Peyer's patch (tissue), 4 donors: ENCODE measurements around the gene PTAFR. TPM values are rescaled to one million over a fixed set of nuclear protein-coding genes. Genes with fewer than 3 reads are reported as not detected.
"Not testable (repeated sequence)": the region's sequence is repeated elsewhere in the genome, so short reads cannot be mapped to it uniquely, and the experiment has no call there.

Experiments used
- DNase-seq, 3 donors: peaks; one replicate each; pipeline ENCODE4 v3.0.0-alpha.2; 2017 to 2019
- H3K27ac ChIP-seq, 4 donors: fragments of 200-600 bp; sonication (generic); one replicate each; pipeline ENCODE4 v1.5.1; 2016 to 2019
- H3K27me3 ChIP-seq, 2 donors: fragments of 200-600 bp; sonication (generic); one replicate each; pipeline ENCODE4 v1.5.1; 2019
- H3K36me3 ChIP-seq, 3 donors: fragments of 200-600 bp; sonication (generic); one replicate each; pipeline ENCODE4 v1.5.1; 2016 to 2019
- H3K4me1 ChIP-seq, 4 donors: fragments of 200-600 bp; sonication (generic); one replicate each; pipeline ENCODE4 v1.5.1; 2016 to 2019
- H3K4me3 ChIP-seq, 4 donors: fragments of 200-600 bp; sonication (generic); 1 replicate in 3 of 4; 2 replicates in 1 of 4; pipeline ENCODE4 v1.5.1; 2016 to 2019; ENCODE audit warnings: mild to moderate bottlenecking in 1 of 4
- H3K9me3 ChIP-seq, 4 donors: fragments of 200-600 bp; sonication (generic); one replicate each; pipeline ENCODE4 v1.5.1; 2016 to 2019; ENCODE audit warnings: mild to moderate bottlenecking in 1 of 4
- POLR2A ChIP-seq, 2 donors: fragments of 450-650 bp; IDR thresholded peaks; one replicate each; pipeline ENCODE4 v1.5.1; 2017; ENCODE audit warnings: antibody characterized with exemption in 2 of 2, mild to moderate bottlenecking in 2 of 2, moderate library complexity in 2 of 2
- total RNA-seq, 4 donors: library from RNA; depleted of rRNA; stranded (reverse); fragments of >200 nt; gene quantifications; one replicate each; pipeline ENCODE4 v1.1.0, GENCODE V29; 2016
- TF ChIP-seq, protein P1 (sequence below), 6 experiments: fragments of 450-650 bp in 4 of 6; fragments of 200-600 bp in 2 of 6; sonication (generic) in 1 of 6; IDR thresholded peaks; one replicate each; pipeline ENCODE4 v1.5.1; 2017 to 2019; ENCODE audit warnings: antibody characterized with exemption in 6 of 6, mild to moderate bottlenecking in 3 of 6, moderate library complexity in 1 of 6

The PTAFR gene
- total RNA-seq, 4 donors from 2014 or later: 0.53 to 1.8 (median 1.7) TPM

DNA sequence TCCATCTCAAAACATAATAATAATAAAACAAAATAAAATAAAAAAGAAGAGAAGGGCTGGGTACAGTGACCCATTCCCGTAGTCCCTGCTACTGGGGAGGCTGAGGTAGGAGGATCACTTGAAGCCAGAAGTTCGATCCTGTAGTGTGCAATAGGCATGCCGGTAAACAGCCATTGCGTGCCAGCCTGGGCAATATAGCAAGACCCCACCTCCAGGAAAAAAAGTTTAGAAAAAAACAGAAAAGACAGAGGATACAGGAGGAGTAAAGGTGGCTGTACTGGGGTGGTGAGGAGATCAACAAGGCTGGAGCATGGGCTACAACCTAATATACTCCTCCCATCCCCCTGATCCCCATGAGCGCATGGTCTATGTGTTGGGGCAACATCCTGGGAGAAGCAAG lies 30.8 kb downstream of the PTAFR start:
- no peaks in the 10 kb centered on the region for H3K36me3 ChIP-seq
- no peak for DNase-seq
- TF ChIP-seq, protein P1, sequence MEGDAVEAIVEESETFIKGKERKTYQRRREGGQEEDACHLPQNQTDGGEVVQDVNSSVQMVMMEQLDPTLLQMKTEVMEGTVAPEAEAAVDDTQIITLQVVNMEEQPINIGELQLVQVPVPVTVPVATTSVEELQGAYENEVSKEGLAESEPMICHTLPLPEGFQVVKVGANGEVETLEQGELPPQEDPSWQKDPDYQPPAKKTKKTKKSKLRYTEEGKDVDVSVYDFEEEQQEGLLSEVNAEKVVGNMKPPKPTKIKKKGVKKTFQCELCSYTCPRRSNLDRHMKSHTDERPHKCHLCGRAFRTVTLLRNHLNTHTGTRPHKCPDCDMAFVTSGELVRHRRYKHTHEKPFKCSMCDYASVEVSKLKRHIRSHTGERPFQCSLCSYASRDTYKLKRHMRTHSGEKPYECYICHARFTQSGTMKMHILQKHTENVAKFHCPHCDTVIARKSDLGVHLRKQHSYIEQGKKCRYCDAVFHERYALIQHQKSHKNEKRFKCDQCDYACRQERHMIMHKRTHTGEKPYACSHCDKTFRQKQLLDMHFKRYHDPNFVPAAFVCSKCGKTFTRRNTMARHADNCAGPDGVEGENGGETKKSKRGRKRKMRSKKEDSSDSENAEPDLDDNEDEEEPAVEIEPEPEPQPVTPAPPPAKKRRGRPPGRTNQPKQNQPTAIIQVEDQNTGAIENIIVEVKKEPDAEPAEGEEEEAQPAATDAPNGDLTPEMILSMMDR (IDR thresholded peaks at IDR 0.05): no peak
- no peak for TF ChIP-seq POLR2A (IDR thresholded peaks at IDR 0.05)
- no peaks in the 10 kb centered on the region for H3K27me3 ChIP-seq
- H3K27ac ChIP-seq: no peak overlapping the region
- H3K9me3 ChIP-seq: no peaks in the 10 kb centered on the region
- H3K4me1 ChIP-seq: peaks cover 0 to 4% (median 0%) of the 10 kb centered on the region in 4 donors
- no peak overlapping the region for H3K4me3 ChIP-seq

DNA sequence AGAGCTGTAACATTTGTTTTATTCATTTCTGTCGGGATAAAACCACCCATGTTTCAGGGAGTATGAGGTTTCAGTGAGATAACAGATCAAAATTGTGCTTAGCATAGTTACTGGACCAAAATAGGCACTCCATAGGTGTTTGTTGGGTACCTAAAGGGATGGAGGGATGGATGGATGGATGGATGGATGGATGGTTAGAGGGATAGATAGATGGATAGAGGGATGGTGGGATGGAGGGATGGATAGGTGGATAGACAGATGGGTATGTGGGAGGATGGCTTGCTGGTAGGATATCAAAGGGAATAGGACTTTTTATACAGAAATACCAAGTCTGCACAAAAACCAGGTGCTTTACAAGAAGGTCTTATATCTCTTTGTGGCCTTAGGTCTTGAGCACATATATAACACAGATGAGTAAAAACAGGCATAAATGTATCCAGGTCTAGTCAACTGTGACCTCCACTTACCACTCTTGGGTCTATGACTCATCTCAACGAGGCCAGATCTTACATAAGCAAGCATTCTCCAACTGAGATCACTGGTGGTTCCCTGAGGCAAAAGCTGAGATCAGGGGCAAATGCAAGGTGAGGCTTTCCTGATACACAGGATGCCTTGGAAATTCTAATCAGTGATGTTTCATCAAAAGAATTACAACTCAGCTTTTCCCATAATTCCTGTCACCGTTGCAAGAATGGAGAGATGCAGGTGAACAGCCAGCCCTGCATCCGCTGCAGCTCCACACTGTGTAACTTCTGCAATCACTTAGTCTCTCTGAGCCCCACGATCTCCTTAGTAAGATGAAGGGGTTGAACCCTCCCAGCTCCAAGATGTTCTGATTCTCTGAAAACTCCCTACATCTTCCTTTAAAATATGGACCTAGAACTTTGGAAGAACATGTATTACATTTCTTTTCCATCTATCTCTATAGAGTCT lies 32.0 kb downstream of the PTAFR start:
- no peaks in the 10 kb centered on the region for H3K9me3 ChIP-seq
- peaks cover 0 to 4% (median 0%) of the 10 kb centered on the region in 4 donors for H3K4me1 ChIP-seq
- H3K4me3 ChIP-seq: no peak overlapping the region
- no peak overlapping the region for H3K27ac ChIP-seq
- no peaks in the 10 kb centered on the region for H3K27me3 ChIP-seq
- no peaks in the 10 kb centered on the region for H3K36me3 ChIP-seq
- TF ChIP-seq, protein P1 (IDR thresholded peaks at IDR 0.05): no peak
- no peak for TF ChIP-seq POLR2A (IDR thresholded peaks at IDR 0.05)
- DNase-seq: no peak

DNA sequence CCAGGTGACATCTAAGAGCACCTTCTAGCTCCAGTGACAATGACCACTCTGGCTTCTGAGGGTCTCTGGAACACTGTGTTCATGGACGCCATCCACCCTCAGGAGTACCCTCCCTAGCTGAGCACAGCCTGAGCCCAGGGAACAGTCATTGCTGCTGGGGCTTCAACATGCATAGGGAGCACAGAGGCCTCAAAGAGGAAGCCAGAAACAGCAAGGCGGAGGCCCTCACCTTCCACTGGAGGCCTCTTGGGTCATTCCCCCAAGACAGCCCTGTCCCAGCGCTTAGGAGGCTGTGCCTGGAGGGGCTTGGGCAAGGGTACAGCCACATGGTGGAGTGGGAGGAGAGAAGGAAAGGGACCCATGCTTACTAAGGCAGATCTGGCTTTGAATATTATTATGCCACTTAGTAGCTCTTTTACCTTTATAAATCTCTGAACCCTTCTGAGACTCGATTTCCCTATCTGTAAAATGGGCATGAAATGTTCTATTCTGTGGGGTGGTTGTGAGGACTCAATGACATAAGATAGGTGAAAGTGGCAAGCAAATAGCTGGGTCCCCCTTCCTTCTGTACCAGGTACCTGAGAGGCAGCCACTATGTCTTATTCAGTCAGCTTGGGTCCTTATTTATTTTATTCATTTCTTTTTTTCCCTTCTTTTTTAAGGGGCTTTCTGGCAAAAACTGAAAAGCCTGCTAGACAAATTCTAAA lies 32.8 kb downstream of the PTAFR start:
- Histone ChIP-seq H3K27me3 (no peaks in the 10 kb centered on the region), H3K9me3 (no peaks in the 10 kb centered on the region), H3K4me3 (no peak overlapping the region), H3K36me3 (no peaks in the 10 kb centered on the region), H3K27ac (no peak overlapping the region), H3K4me1 (peaks cover 0 to 4% (median 0%) of the 10 kb centered on the region in 4 donors)
- no peak for DNase-seq
- TF ChIP-seq, protein P1 (IDR thresholded peaks at IDR 0.05): no peak
- TF ChIP-seq POLR2A (IDR thresholded peaks at IDR 0.05): no peak

DNA sequence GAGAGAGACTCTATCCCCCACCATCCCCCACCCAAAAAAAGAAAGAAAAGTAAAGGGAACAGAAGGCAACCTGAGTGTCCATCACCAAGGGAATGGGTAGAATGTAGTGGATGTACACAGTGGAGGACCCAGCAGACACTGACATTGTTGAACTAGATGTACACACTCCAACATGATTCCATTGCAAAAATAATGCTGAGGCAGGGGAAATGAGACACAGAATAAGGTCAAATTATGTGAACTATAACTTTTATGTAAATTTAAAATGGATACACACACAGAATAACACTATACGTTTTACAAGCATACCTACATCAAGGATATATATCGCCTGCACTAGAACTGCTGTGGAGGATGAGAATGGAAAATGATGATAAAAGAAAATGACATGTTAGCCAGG lies 34.8 kb downstream of the PTAFR start:
- H3K4me1 ChIP-seq: no peaks in the 10 kb centered on the region
- TF ChIP-seq POLR2A (IDR thresholded peaks at IDR 0.05): no peak
- TF ChIP-seq, protein P1 (IDR thresholded peaks at IDR 0.05): no peak
- no peaks in the 10 kb centered on the region for H3K9me3 ChIP-seq
- H3K27ac ChIP-seq: no peak overlapping the region
- H3K4me3 ChIP-seq: no peak overlapping the region
- H3K27me3 ChIP-seq: no peaks in the 10 kb centered on the region
- no peak for DNase-seq
- no peaks in the 10 kb centered on the region for H3K36me3 ChIP-seq

DNA sequence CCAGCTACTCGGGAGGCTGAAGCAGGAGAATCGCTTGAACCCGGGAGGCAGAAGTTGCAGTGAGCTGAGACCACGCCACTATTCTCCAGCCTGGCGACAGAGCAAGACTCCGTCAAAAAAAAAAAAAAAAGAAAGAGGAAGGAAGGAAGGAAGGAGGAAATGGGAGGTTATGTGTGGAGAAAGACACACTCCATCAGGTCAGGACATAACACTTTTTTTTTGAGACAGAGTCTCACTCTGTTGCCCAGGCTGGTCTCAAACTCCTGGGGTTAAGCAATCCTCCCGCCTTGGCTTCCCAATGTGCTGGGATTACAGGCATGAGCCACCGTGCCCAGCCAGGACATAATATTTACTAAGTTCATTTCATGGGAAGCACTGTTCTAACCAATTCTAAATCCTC lies 36.6 kb downstream of the PTAFR start:
- H3K4me1 ChIP-seq, H3K27me3 ChIP-seq, H3K27ac ChIP-seq, H3K9me3 ChIP-seq, H3K4me3 ChIP-seq, H3K36me3 ChIP-seq, DNase-seq: not testable (repeated sequence)
